Amniotic stem cell (primary cell): ENCODE measurements around the gene SEPHS1.

Source experiments
- DNase-seq: peaks from one replicate; lab custom pipeline; 2025; lab: John Stamatoyannopoulos, UW

Gene SEPHS1

DNA sequence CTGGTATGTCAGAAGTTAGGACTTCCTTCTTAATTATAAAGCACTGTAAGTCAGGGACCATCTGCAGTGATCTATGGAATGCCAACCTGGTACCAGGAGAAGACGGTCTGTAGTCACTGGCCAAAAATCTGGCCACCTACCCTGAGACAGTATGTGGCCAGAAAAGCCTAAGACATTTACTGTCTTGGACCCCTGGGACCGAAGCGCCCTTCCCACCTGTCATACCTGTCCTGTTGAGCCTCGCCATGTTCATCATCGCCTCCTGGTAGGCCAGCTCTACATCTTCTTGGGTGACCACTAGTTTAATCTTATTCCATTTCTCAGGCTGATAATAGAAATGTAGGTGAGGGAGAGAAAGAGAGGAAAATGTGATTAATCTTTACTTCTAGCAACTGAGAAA lies 20.0 kb downstream of the SEPHS1 start:
- no peak for DNase-seq

- no peak for DNase-seq
These were observed 20.6 kb downstream of the SEPHS1 start for GRCh38 chr10:13327534-13327933.

GRCh38 chr10:13322615-13323148 lies 25.4 kb downstream of the SEPHS1 start:
- DNase-seq = no peak

GRCh38 chr10:13321576-13321975 lies 26.5 kb downstream of the SEPHS1 start:
- DNase-seq = no peak

- no peak for DNase-seq
These were observed 28.9 kb downstream of the SEPHS1 start for GRCh38 chr10:13319166-13319565.

- DNase-seq = no peak
These were observed 30.6 kb downstream of the SEPHS1 start for GRCh38 chr10:13317474-13317873.

GRCh38 chr10:13316635-13317311 lies 31.3 kb downstream of the SEPHS1 start:
- no peak for DNase-seq

DNA sequence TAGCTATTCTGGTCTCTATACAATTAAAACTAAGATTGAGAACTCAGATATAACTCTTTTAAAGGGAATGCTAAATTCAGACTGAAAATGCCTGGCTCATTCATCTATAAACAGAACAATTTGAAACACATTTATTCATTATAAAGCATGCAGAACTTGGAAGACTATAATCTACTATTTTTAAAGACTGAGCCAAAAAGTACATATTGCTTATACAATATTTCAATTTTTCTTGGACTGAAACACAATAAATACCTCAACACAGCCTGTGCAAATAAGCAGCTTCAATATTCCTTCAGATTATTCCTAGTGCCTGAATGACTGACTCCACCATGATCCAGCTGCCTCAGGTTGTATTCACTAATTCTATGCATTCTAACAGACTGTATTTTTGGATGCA lies 32.7 kb downstream of the SEPHS1 start:
- DNase-seq = no peak

- no peak for DNase-seq
These were observed 36.9 kb downstream of the SEPHS1 start for GRCh38 chr10:13311177-13311575.

- DNase-seq = no peak
These were observed 37.4 kb downstream of the SEPHS1 start for GRCh38 chr10:13310518-13311176.

GRCh38 chr10:13309792-13310191 lies 38.3 kb downstream of the SEPHS1 start:
- DNase-seq = no peak

DNA sequence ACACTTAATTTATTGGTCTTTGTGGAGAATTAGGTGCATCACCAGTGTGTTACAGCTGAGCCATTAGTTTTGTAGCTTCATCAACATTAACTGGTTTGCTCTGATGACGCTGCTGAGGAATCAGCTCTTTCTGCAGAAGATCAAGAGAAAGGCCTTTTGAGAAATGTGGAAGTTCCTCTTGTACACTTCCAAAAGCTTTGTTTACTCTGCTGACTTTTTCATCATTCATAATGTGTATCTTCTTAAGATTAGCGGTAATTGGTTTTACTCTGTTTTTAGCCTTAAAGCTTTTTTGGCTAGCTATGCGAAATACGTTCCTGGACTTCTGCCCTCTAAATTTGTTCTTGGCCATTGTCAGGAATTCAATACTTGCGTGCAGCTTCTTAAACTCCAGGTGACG lies 40.0 kb downstream of the SEPHS1 start:
- DNase-seq = no peak

GRCh38 chr10:13306103-13306502 lies 42.0 kb downstream of the SEPHS1 start:
- DNase-seq = no peak

GRCh38 chr10:13302821-13303555 lies 45.1 kb downstream of the SEPHS1 start:
- no peak for DNase-seq

- peak; percentile 79 for DNase-seq
These were observed 48.4 kb downstream of the SEPHS1 start, which contains the start of gene PHYH for GRCh38 chr10:13299437-13300287. PHYH (minus strand) TSS chr10:13300064; CDS start chr10:13300042, 22 bp downstream.

DNA sequence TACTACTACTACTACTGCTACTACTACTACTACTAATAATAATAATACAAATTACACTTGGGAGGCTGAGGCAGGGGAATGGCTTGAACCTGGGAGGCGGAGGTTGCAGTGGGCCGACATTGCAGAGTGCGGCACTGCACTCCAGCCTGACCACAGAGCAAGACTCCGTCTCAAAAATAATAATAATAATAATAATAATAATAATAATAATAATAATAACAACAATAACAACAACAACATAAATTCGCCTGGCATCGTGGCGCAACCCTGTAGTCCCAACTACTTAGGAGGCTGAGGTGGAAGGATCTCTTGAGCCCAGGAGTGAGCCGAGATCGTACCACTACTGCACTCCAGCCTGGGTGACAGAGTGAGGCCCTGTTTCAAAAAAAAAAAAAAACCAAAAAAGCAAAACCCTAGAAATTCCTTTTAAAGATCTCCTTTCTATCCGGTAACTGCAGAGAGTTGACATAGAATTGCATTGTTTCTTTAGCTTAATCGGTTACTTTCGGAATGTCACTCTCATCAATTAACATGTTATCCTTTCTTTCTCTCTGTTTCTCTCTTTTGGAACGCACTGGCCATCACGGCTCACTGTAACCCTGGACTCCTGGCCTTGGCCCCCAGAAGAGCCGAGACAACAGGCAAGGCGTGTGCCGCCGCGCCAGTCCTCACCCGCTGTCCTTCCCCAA lies 49.2 kb downstream of the SEPHS1 start:
- DNase-seq = no peak

DNA sequence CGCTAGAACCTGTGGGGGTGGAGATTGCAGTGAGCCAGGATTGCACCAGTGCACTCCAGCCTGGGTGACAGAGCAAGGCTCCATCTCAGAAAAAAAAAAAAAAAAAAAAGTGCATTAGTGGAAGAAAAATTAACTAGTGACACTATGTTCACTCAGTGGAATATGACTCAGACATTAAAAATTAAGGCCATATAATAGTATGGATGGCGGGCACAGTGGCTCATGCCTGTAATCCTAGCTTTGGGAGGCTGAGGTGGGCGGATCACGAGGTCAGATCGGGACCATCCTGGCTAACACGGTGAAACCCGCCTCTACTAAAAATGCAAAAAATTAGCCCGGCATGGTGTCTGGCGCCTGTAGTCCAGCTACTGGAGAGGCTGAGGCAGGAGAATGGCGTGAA lies 51.6 kb downstream of the SEPHS1 start:
- no peak for DNase-seq

GRCh38 chr10:13294784-13295183 lies 53.3 kb downstream of the SEPHS1 start:
- no peak for DNase-seq

GRCh38 chr10:13291821-13292773 lies 56.0 kb downstream of the SEPHS1 start:
- DNase-seq = no peak

DNA sequence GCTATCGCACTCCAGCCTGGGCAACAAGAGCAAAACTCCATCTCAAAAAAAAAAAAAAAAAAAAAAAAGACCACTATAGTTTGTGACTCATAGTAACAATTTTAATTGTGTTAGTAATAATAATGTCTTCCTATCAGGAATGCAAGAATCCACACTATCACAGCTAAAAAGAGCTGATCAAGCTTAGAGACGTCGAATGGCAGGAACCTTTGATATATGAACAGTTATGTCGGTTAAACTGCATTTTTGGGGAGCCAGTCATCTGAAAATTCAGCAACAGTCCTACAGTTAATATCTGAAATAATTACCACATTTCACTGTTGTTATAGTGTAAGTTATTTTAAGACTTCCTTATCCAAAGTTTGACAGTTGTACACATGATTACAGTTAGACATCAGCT lies 57.0 kb downstream of the SEPHS1 start:
- no peak for DNase-seq
